Kidney (tissue), 14 donors: ENCODE data around the gene P2RY4. TPM values are rescaled to one million over a fixed set of nuclear protein-coding genes. Genes with fewer than 3 reads are reported as not detected.

Experiments used
- DNase-seq, 5 donors: peaks; one replicate each; pipeline ENCODE4 v3.0.0-alpha.2; 2013 to 2020
- FAIRE-seq: peaks from 2 replicates; lab custom pipeline; 2012; peaks lifted over from hg19 to GRCh38; lab: Jason Lieb, UNC
- H3K27ac ChIP-seq, 2 donors: one replicate each; pipeline ENCODE4 v1.7.0; 2013; ENCODE audit warnings: low read depth in 2 of 2, low read length in 2 of 2, inconsistent platforms in 1 of 2
- H3K27me3 ChIP-seq: one replicate; pipeline ENCODE4 v1.7.1; 2013; ENCODE audit warnings: low read length, inconsistent platforms; ENCODE audit not compliant: control insufficient read depth, insufficient read depth
- H3K36me3 ChIP-seq, 3 donors: one replicate each; pipeline versions ENCODE4 v1.7.0 to v1.7.1; 2013; ENCODE audit warnings: low read length in 3 of 3, control low read depth in 1 of 3, inconsistent platforms in 1 of 3; ENCODE audit not compliant: insufficient read depth in 3 of 3, control insufficient read depth in 2 of 3
- H3K4me1 ChIP-seq, 3 donors: one replicate each; pipeline versions ENCODE4 v1.7.0 to v1.7.1; 2013; ENCODE audit warnings: low read length in 3 of 3, inconsistent platforms in 1 of 3, low read depth in 1 of 3; ENCODE audit not compliant: control insufficient read depth in 2 of 3, insufficient read depth in 2 of 3
- H3K4me3 ChIP-seq, 3 donors: one replicate each; pipeline versions ENCODE4 v1.7.0 to v1.8.1; 2013; ENCODE audit warnings: low read length in 3 of 3, control low read depth in 1 of 3, inconsistent platforms in 1 of 3
- H3K9ac ChIP-seq, 3 donors: one replicate each; pipeline versions ENCODE4 v1.7.0 to v1.7.1; 2013; ENCODE audit warnings: low read length in 3 of 3, control low read depth in 1 of 3, inconsistent platforms in 1 of 3
- H3K9me3 ChIP-seq, 3 donors: one replicate each; pipeline versions ENCODE4 v1.7.0 to v1.7.1; 2013; ENCODE audit warnings: low read length in 3 of 3, control low read depth in 1 of 3, inconsistent platforms in 1 of 3; ENCODE audit not compliant: control insufficient read depth in 2 of 3, insufficient read depth in 1 of 3
- CTCF ChIP-seq: IDR thresholded peaks from 3 replicates; pipeline ENCODE4 v1.5.1; 2012; ENCODE audit warnings: mild to moderate bottlenecking, moderate library complexity, borderline replicate concordance; ENCODE audit not compliant: insufficient read depth; ENCODE audit errors: extremely low read depth
- intact Hi-C: fragments of 100-400 bp; cut with DNase I; formaldehyde crosslinking; loops from one replicate; pipeline ENCODE4 v1.11.1; 2022
- polyA plus RNA-seq: library from polyadenylated mRNA; stranded (reverse); fragments of 350-450 nt; fragmentation: Illumina TruSeq; extraction: RNeasy Lipid Tissue Mini Kit (QIAGEN cat#74804); gene quantifications from one replicate; pipeline ENCODE4 v1.2.3, GENCODE V29; 2014; ENCODE audit warnings: low read depth, low replicate concordance; ENCODE audit not compliant: insufficient read depth
- total RNA-seq: library from RNA; stranded (reverse); fragmentation: NEBNext Ultra II Directional; extraction: Animal tissue kit (Norgen Biotek cat#: 25700); gene quantifications from one replicate; pipeline ENCODE4 v1.2.1, GENCODE V29; 2021
- donor health status: control.
- donor health status: control.
- donor health status: control.
- donor health status: control.
- donor health status: control.
- donor health status: DM: yes; HTN: yes; CAD: no.
- donor health status: Normal renal cell carcinoma (clear cell type).

Gene P2RY4
- total and polyA plus RNA-seq, 2 donors from 2014 or later, result 0.31 TPM; not detected in 1

GRCh38 chrX:70268034-70268433 is 8.0 kb upstream of the P2RY4 start, which contains the start of gene ARR3:
Gene ARR3, plus strand, starts transcription at chrX:70268334. Its CDS starts 1,052 bp downstream, at chrX:70269386.
- no peak within 1 kb of the TSS for H3K9ac ChIP-seq
- H3K4me1 ChIP-seq, result no peaks in the 10 kb centered on the region
- no peaks in the 10 kb centered on the region for H3K9me3 ChIP-seq
- FAIRE-seq, result no peak
- intact Hi-C loops, result no loop called here
- no peaks in the 10 kb centered on the region for H3K36me3 ChIP-seq
- DNase-seq, result no peak
- TF ChIP-seq CTCF, result no peak
- H3K4me3 ChIP-seq, result no peak within 1 kb of the TSS
- no peak within 1 kb of the TSS for H3K27ac ChIP-seq
- H3K27me3 ChIP-seq, result no peaks in the 10 kb centered on the region

GRCh38 chrX:70264784-70265183 is 4.8 kb upstream of the P2RY4 start:
- H3K36me3 ChIP-seq, result no peaks in the 10 kb centered on the region
- no peak overlapping the region for H3K9ac ChIP-seq
- intact Hi-C loops, result no loop called here
- peak in 2 of 5 donors; percentile 1 for DNase-seq
- H3K4me3 ChIP-seq, result no peak overlapping the region
- H3K4me1 ChIP-seq, result no peaks in the 10 kb centered on the region
- no peaks in the 10 kb centered on the region for H3K27me3 ChIP-seq
- H3K9me3 ChIP-seq, result no peaks in the 10 kb centered on the region
- no peak for TF ChIP-seq CTCF
- no peak overlapping the region for H3K27ac ChIP-seq
- no peak for FAIRE-seq

GRCh38 chrX:70262952-70263567 is 3.1 kb upstream of the P2RY4 start:
- Histone ChIP-seq H3K4me3 (no peak overlapping the region), H3K27me3 (no peaks in the 10 kb centered on the region), H3K9me3 (no peaks in the 10 kb centered on the region), H3K4me1 (no peaks in the 10 kb centered on the region), H3K9ac (no peak overlapping the region), H3K36me3 (no peaks in the 10 kb centered on the region), H3K27ac (no peak overlapping the region)
- FAIRE-seq (no peak), DNase-seq (peak in 4 of 5 donors; percentile 27 to 55 (median 36))
- intact Hi-C loops, result no loop called here
- TF ChIP-seq CTCF, result peak; percentile 32
